HG02798 (cell line): ENCODE measurements around the gene NOP10.
"Not testable (repeated sequence)": the region's sequence is repeated elsewhere in the genome, so short reads cannot be mapped to it uniquely, and the experiment has no call there.

Source experiments
- ATAC-seq: cut with Tn5 transposase; IDR thresholded peaks from one replicate; pipeline ENCODE4 v1.9.1; 2021; ENCODE audit warnings: mild to moderate bottlenecking; ENCODE audit not compliant: unreplicated experiment, poor library complexity

The NOP10 gene

GRCh38 chr15:34359416-34359815, 16.5 kb upstream of the NOP10 start:
- ATAC-seq = no peak

- ATAC-seq = no peak
Observed at GRCh38 chr15:34358948-34359347, 16.0 kb upstream of the NOP10 start.

GRCh38 chr15:34358367-34358766, 15.4 kb upstream of the NOP10 start:
- no peak for ATAC-seq

DNA sequence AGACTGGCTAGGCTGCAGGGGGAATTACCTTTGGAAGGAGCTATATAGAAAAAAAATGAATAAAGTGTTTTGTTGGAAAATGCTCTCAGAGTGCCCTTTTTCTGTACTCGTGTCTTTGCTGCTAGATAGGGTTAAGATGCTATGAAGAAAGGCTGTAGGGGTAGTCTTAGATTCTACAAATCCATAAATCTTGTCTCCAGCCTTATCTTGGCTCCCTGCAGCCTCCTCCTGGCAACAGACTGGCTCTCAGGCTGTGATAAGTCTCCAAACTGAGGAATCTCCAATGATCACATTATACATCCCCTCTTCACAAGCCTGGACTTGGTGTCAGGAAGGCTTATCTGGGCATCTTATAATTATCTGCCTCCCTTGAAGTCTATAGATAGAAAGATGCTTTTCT, 14.7 kb upstream of the NOP10 start:
- ATAC-seq = no peak

- no peak for ATAC-seq
Observed at GRCh38 chr15:34355241-34355640, 12.3 kb upstream of the NOP10 start.

DNA sequence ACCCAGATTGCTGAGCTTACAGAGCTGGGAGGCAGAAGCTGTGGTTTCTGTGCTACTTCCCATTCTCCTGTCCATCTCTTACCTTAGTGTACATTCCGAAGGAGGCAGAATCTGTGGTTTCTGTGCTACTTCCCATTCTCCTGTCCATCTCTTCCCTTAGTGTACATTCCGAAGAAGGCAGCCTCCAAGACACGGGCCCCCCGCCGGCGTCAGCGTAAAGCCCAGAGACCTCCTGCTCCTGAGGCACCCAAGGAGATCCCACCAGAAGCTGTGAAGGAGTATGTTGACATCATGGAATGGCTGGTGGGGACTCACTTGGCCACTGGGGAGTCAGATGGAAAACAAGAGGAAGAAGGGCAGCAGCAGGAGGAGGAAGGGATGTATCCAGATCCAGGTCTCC, 11.3 kb upstream of the NOP10 start:
- no peak for ATAC-seq

DNA sequence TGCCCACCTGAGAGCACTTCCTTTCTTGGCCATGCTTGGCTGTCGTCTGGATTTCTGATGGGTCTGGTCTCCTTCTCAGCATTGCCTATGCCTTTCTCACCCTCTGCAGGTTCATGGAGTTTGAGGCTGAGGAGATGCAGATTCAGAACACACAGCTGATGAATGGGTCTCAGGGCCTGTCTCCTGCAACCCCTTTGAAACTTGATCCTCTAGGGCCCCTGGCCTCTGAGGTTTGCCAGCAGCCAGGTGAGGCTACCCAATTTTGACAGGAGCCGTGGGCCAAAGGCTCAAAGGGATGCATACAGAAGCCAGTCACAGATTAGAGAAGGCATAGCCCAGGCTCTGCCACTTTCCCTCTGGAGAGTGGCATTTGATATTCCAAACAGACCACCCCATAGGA, 10.7 kb upstream of the NOP10 start:
- no peak for ATAC-seq

DNA sequence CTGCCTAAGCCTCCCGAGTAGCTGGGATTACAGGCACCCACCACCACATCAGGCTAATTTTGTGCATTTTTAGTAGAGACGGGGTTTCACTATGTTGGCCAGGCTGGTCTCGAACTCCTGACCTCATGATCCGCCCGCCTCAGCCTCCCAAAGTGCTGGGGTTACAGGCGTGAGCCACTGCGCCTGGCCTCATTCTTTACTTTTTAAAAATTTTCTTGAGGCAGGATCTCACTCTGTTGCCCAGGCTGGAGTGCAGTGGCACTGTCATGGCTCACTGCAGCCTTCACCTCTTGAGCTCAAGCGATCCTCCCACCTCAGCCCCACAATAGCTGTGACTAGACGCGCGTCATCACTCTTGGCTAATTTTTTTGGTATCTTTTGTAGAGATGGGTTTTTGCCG, 10.1 kb upstream of the NOP10 start:
- ATAC-seq = not testable (repeated sequence)

- no peak for ATAC-seq
Observed at GRCh38 chr15:34349769-34350168, 6.8 kb upstream of the NOP10 start.

GRCh38 chr15:34348735-34349300, 5.9 kb upstream of the NOP10 start:
- no peak for ATAC-seq

GRCh38 chr15:34347951-34348638, 5.2 kb upstream of the NOP10 start:
- ATAC-seq = no peak

GRCh38 chr15:34342213-34342736, 661 bp downstream of the NOP10 start:
- ATAC-seq = not testable (repeated sequence)

DNA sequence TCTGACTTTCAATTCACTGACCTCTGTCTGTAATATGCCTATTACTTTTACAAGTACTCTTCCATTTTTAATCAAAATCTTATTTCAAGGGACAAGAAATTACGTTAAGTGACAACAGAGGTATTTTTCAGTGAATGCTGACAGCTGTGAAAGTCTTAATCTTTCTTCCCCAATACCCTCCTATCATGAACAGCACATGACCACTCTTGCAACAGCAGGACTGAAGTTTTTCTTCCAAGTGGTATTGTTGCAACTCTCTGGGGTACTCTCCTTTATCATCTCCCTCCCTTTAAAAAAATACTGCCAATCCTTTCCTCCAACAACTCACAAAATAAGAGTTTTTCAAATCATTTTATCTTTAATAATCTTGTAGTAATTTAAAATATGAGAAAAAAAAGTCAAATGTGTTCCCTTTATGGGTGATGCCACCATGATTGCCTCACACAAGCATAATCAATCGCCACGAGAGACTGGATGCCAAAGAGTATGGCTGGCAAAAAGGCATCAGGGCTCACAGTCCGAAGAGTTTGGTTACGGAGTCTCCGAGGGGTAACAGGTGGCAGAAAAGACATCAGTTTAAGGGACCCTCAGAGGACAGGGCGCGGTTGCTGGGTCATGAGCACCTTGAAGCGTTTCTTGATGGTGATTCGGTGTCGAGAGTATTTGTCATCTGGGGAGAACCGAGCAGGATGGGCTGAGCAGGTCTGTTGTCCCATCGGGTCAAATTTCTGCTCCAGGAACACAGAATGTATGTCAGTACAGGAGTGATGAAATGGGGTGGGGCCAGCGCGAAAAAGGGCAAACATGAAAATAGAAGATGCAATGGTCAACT, 1.3 kb downstream of the NOP10 start:
- no peak for ATAC-seq

GRCh38 chr15:34339946-34340345, 3.0 kb downstream of the NOP10 start:
- ATAC-seq = no peak

GRCh38 chr15:34338347-34338746, 4.6 kb downstream of the NOP10 start:
- no peak for ATAC-seq

DNA sequence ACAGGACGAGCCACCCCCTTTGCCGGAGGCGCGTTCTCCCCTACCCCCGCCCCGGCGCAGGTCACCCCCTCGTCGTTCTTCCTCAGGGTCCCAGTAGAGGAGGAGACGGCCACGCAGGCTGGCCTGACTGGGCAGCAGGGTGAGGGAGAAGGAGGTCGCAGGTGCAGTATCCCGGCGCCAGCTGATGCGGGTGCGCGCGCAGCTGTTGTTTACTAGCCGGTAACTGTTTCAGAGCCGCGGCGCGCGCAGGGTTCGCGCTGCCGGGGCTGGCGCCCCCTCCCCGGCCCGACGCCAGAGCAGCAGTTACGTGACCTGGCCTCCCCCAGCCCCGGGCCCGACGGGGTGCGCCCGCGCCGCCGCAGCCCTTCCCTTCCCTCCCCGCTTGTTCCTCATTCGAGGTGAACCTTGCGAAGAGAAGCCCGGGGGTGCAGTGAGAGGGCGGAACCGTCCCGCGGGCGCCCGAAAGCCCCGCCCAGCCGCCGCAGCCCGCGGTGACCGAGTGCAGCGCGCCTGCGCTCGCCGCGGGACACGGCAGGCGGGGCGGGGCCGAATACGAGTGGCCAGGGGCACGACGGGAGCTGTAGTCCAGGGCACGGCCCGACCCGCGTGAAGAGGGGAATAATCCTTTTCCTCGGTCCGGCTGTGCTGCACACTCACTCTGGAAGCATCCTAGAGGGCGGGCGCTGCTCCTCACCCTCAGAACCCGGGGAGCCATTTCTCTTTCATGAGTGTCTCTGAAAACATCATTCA, 5.2 kb downstream of the NOP10 start, which contains the start of gene SLC12A6:
Gene SLC12A6 (minus strand): TSS at position 225 of the 750 bp plus-strand sequence. CDS start 1,101 bp downstream, outside the sequence.
- ATAC-seq = peak; percentile 81

GRCh38 chr15:34336991-34337556, 5.9 kb downstream of the NOP10 start:
- peak; percentile 3 for ATAC-seq

GRCh38 chr15:34336231-34336990, 6.5 kb downstream of the NOP10 start:
- ATAC-seq = peak; percentile 18
